Measurements from ENCODE around the gene IL10RB. TPM values are rescaled to one million over a fixed set of nuclear protein-coding genes. Genes with fewer than 3 reads are reported as not detected.

The IL10RB gene
- polyA plus RNA-seq, 1 donor (not counting 4 experiments of a cell fraction or from before 2014, with no cell fraction given): 19.6 TPM

DNA sequence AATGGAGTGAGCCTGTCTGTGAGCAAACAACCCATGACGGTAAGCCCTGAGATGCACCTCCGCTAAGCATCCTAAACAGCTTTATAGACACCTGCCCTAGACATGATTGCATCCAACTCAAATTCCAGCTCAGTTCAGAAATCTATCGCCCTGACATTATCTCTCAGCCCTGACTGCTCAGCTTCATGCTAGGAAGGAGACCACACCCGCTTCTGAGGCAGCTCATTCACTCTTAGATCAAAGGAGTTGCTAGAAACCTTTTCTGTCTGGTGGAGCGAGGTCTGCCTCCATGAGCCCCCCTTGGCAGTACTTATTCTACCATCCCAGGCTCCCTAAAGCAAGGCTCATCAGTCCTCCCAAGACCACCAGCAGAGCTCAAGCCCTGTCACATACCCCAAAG lies 17.0 kb downstream of the IL10RB start:
- no peak for FAIRE-seq
- DNase-seq (ENCODE audit: low read depth, low spot score): no peak
- peaks cover 15% of the 10 kb centered on the region for H3K4me1 ChIP-seq (ENCODE audit: control insufficient read depth, extremely low read depth, insufficient read depth, low read length)
- peaks cover 5% of the 10 kb centered on the region for H3K9me3 ChIP-seq (ENCODE audit: control insufficient read depth, low read depth, low read length)
- no peak overlapping the region for H3K9ac ChIP-seq (ENCODE audit: control insufficient read depth, extremely low read depth, insufficient read depth, low read length)
- dilution Hi-C loops (cut with MboI; ENCODE audit: extremely low pct_ligation_motif_present, low sequenced_read_pairs): no loop called here
- TF ChIP-seq EZH2 (IDR thresholded peaks at IDR 0.05; ENCODE audit: low read length): no peak
- H3K36me3 ChIP-seq (ENCODE audit: control insufficient read depth in 2 of 2, extremely low read depth in 1 of 2, insufficient read depth in 2 of 2, low read length in 2 of 2): peaks cover 5 to 6% of the 10 kb centered on the region in 2 experiments
- no peaks in the 10 kb centered on the region for H4K20me1 ChIP-seq (ENCODE audit: control insufficient read depth, extremely low read depth, insufficient read depth, low read length)
- H3K4me2 ChIP-seq (ENCODE audit: control insufficient read depth, extremely low read depth, insufficient read depth, low read depth, low read length): no peak overlapping the region
- H3K9me1 ChIP-seq (ENCODE audit: control insufficient read depth, extremely low read depth, insufficient read depth, low read length): no peaks in the 10 kb centered on the region
- H3K4me3 ChIP-seq (ENCODE audit: control insufficient read depth in 2 of 3, extremely low read depth in 1 of 3, insufficient read depth in 2 of 3, low read depth in 1 of 3, low read length in 3 of 3): no peak overlapping the region
- no peaks in the 10 kb centered on the region for H3K79me2 ChIP-seq (ENCODE audit: control insufficient read depth, insufficient read depth, low read length)
- H2AFZ ChIP-seq (ENCODE audit: control insufficient read depth, low read length): no peak overlapping the region
- H3K27me3 ChIP-seq (ENCODE audit: control insufficient read depth, extremely low read depth, insufficient read depth, low read length): no peaks in the 10 kb centered on the region
- no peak overlapping the region for H3K27ac ChIP-seq (ENCODE audit: control insufficient read depth, insufficient read depth, low read length)

DNA sequence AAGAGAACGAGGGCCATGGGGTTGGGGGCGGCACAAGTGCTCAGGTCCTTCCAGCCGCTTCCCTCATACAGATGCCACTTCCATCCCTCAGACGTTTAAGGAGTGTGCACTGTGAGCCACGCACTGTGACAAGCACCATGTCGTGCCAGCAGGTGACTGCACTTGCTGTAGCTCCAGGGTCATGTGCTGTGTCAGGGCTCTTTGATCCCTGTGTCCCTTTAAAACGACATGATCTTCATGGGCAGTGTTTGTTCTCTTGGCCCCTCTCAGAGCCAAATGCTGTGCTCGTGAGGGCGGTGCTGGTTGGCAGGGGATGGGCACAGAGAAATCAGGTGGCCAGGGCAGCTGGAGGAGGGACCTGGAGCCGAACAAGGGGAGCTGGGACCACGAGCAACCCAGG lies 19.9 kb downstream of the IL10RB start:
- FAIRE-seq: no peak
- Histone ChIP-seq H3K4me1 (ENCODE audit: control insufficient read depth, extremely low read depth, insufficient read depth, low read length) (peaks cover 9% of the 10 kb centered on the region), H4K20me1 (ENCODE audit: control insufficient read depth, extremely low read depth, insufficient read depth, low read length) (no peaks in the 10 kb centered on the region), H3K27me3 (ENCODE audit: control insufficient read depth, extremely low read depth, insufficient read depth, low read length) (no peaks in the 10 kb centered on the region), H3K4me3 (ENCODE audit: control insufficient read depth in 2 of 3, extremely low read depth in 1 of 3, insufficient read depth in 2 of 3, low read depth in 1 of 3, low read length in 3 of 3) (no peak overlapping the region), H2AFZ (ENCODE audit: control insufficient read depth, low read length) (no peak overlapping the region), H3K4me2 (ENCODE audit: control insufficient read depth, extremely low read depth, insufficient read depth, low read depth, low read length) (no peak overlapping the region), H3K36me3 (ENCODE audit: control insufficient read depth in 2 of 2, extremely low read depth in 1 of 2, insufficient read depth in 2 of 2, low read length in 2 of 2) (peaks cover 3 to 8% of the 10 kb centered on the region in 2 experiments), H3K27ac (ENCODE audit: control insufficient read depth, insufficient read depth, low read length) (no peak overlapping the region), H3K9me1 (ENCODE audit: control insufficient read depth, extremely low read depth, insufficient read depth, low read length) (no peaks in the 10 kb centered on the region), H3K9ac (ENCODE audit: control insufficient read depth, extremely low read depth, insufficient read depth, low read length) (no peak overlapping the region), H3K79me2 (ENCODE audit: control insufficient read depth, insufficient read depth, low read length) (no peaks in the 10 kb centered on the region), H3K9me3 (ENCODE audit: control insufficient read depth, low read depth, low read length) (no peaks in the 10 kb centered on the region)
- TF ChIP-seq, protein P1, sequence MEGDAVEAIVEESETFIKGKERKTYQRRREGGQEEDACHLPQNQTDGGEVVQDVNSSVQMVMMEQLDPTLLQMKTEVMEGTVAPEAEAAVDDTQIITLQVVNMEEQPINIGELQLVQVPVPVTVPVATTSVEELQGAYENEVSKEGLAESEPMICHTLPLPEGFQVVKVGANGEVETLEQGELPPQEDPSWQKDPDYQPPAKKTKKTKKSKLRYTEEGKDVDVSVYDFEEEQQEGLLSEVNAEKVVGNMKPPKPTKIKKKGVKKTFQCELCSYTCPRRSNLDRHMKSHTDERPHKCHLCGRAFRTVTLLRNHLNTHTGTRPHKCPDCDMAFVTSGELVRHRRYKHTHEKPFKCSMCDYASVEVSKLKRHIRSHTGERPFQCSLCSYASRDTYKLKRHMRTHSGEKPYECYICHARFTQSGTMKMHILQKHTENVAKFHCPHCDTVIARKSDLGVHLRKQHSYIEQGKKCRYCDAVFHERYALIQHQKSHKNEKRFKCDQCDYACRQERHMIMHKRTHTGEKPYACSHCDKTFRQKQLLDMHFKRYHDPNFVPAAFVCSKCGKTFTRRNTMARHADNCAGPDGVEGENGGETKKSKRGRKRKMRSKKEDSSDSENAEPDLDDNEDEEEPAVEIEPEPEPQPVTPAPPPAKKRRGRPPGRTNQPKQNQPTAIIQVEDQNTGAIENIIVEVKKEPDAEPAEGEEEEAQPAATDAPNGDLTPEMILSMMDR (optimal IDR thresholded peaks at IDR 0.05 in 1 of 3, IDR thresholded peaks at IDR 0.05 in 1 of 3, conservative IDR thresholded peaks at IDR 0.05 in 1 of 3; ENCODE audit: extremely low read depth in 1 of 3, insufficient read depth in 2 of 3, low read length in 3 of 3): no peak
- no peak for TF ChIP-seq EZH2 (IDR thresholded peaks at IDR 0.05; ENCODE audit: low read length)
- no peak for DNase-seq (ENCODE audit: low read depth, low spot score)
- dilution Hi-C loops (cut with MboI; ENCODE audit: extremely low pct_ligation_motif_present, low sequenced_read_pairs): no loop called here
